K562 (cell line): ENCODE data around the gene DPAGT1. TPM values are rescaled to one million over a fixed set of nuclear protein-coding genes. Genes with fewer than 3 reads are reported as not detected.

Experiments used
- ARID3B ChIP-seq: fragments of 250-450 bp; sonication (Bioruptor Pico); IDR thresholded peaks from 2 replicates; pipeline ENCODE4 v1.4.0; 2020; ENCODE audit warnings: borderline replicate concordance
- CREB3 ChIP-seq: fragments of 450-650 bp; conservative IDR thresholded peaks from 2 replicates; pipeline ENCODE4 v1.6.1; 2016; ENCODE audit warnings: missing genetic modification characterization, low read depth, mild to moderate bottlenecking, missing compliant biosample characterization, moderate library complexity
- E2F8 ChIP-seq: fragments of 450-650 bp; IDR thresholded peaks from 2 replicates; pipeline ENCODE4 v1.7.1; 2018; ENCODE audit warnings: mild to moderate bottlenecking, low read depth; ENCODE audit not compliant: partially characterized antibody
- HBP1 ChIP-seq: fragments of 450-650 bp; formaldehyde crosslinking; IDR thresholded peaks from 2 replicates; pipeline ENCODE4 v1.4.0; 2022; ENCODE audit warnings: missing genetic modification characterization
- KAT8 ChIP-seq: fragments of 450-650 bp; IDR thresholded peaks from 2 replicates; pipeline ENCODE4 v1.6.1; 2016; ENCODE audit warnings: low read depth, mild to moderate bottlenecking
- PHB ChIP-seq: fragments of 250-450 bp; sonication (Bioruptor Pico); IDR thresholded peaks from 2 replicates; pipeline ENCODE4 v1.5.0; 2021
- SMAD4 ChIP-seq: fragments of 250-450 bp; sonication (Bioruptor Pico); conservative IDR thresholded peaks from 2 replicates; pipeline ENCODE4 v1.8.0; 2021; ENCODE audit warnings: inconsistent platforms, mild to moderate bottlenecking, moderate library complexity
- TAF1 ChIP-seq: IDR thresholded peaks from 2 replicates; pipeline ENCODE4 v1.6.1; 2011; ENCODE audit warnings: mild to moderate bottlenecking, low read length, moderate library complexity; ENCODE audit not compliant: insufficient read depth, control insufficient read depth, severe bottlenecking; ENCODE audit errors: extremely low read depth
- U2AF2 ChIP-seq: fragments of 200-400 bp; formaldehyde crosslinking; optimal IDR thresholded peaks from 2 replicates; pipeline ENCODE3; 2017; ENCODE audit warnings: low read depth, mild to moderate bottlenecking, low read length
- ZNF551 ChIP-seq: fragments of 250-450 bp; sonication (Bioruptor Pico); IDR thresholded peaks from 2 replicates; pipeline ENCODE4 v1.5.0; 2021; ENCODE audit warnings: mild to moderate bottlenecking, moderate library complexity
- polyA plus RNA-seq, 8 experiments: library from polyadenylated mRNA; depleted of rRNA in 4 of 8; stranded (reverse) in 5 of 8; unstranded in 3 of 8; fragments of >200 nt; fragmentation: Nextera tagmentation in 2 of 8; fragmentation: Illumina TruSeq in 1 of 8; extraction: Ambion mirVana in 2 of 8; extraction: Trizol in 1 of 8; gene quantifications; 2 replicates each; pipeline versions ENCODE4 v1.2.1 to v1.2.3, GENCODE V29; 2011 to 2014; ENCODE audit warnings: inconsistent platforms in 1 of 8, missing spikeins in 1 of 8
- total RNA-seq, 7 experiments: library from RNA; depleted of rRNA in 6 of 7; stranded (reverse); fragments of >200 nt in 6 of 7; fragmentation: Illumina TruSeq in 2 of 7; extraction: Trizol in 2 of 7; gene quantifications; 2 replicates each; pipeline versions ENCODE4 v1.2.1 to v1.2.3, GENCODE V29; 2011 to 2021; ENCODE audit warnings: low replicate concordance in 1 of 7
- TF ChIP-seq, protein P1 (sequence below): sonication (generic); formaldehyde crosslinking; IDR thresholded peaks from 2 replicates; pipeline ENCODE4 v1.8.0; 2022; ENCODE audit warnings: mild to moderate bottlenecking, missing genetic modification reagents
- TF ChIP-seq, protein P2 (sequence below): sonication (generic); formaldehyde crosslinking; IDR thresholded peaks from 2 replicates; pipeline ENCODE4 v1.8.1; 2023; ENCODE audit warnings: mild to moderate bottlenecking, missing genetic modification reagents

Gene DPAGT1
- total and polyA plus RNA-seq, 9 of the 15 experiments (the other 6 are each of a cell fraction or from before 2014, with no cell fraction given) = 29.9 to 135 (median 85.0) TPM

DNA sequence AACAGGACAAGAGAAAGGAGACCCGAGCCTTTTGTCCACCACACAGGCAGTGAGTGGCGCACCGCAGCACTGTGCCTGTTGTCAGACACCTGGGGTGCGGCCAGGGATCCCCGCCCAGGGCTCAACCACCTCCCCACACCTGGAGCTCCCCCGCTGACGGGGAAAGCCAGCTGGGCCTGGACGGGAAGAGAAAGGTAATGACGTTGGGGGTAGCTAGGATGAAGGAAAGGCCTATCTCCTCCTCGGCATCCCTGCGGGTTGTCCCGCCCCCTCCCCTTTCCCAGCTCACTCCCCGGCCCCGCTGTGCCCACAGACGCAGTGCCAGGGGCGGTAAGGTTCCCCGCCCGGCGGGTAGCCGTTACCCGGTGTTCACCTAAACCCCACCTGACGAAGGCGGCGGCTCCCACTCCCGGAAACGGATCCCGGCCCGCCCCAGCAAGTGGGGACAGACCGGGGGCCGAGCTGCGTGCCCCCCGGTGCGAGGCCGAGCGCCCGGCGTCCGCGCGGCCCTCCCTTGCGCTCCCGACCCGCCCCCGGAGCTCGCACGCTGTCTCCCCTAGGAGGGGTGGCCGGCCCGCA is 45.1 kb downstream of the DPAGT1 start (continued):
- TF ChIP-seq PHB (CRISPR knock-in tag) (peak; percentile 13; the same call in 1 of the 2 replicates), SMAD4 (no peak; the same call in none of the 2 replicates), E2F8 (no peak), CREB3 (tag) (no peak), U2AF2 (no peak), ZNF551 (CRISPR knock-in tag) (no peak), ARID3B (CRISPR knock-in tag) (no peak), TAF1 (no peak), HBP1 (CRISPR knock-in tag) (no peak), KAT8 (no peak)
- TF ChIP-seq, protein P1, sequence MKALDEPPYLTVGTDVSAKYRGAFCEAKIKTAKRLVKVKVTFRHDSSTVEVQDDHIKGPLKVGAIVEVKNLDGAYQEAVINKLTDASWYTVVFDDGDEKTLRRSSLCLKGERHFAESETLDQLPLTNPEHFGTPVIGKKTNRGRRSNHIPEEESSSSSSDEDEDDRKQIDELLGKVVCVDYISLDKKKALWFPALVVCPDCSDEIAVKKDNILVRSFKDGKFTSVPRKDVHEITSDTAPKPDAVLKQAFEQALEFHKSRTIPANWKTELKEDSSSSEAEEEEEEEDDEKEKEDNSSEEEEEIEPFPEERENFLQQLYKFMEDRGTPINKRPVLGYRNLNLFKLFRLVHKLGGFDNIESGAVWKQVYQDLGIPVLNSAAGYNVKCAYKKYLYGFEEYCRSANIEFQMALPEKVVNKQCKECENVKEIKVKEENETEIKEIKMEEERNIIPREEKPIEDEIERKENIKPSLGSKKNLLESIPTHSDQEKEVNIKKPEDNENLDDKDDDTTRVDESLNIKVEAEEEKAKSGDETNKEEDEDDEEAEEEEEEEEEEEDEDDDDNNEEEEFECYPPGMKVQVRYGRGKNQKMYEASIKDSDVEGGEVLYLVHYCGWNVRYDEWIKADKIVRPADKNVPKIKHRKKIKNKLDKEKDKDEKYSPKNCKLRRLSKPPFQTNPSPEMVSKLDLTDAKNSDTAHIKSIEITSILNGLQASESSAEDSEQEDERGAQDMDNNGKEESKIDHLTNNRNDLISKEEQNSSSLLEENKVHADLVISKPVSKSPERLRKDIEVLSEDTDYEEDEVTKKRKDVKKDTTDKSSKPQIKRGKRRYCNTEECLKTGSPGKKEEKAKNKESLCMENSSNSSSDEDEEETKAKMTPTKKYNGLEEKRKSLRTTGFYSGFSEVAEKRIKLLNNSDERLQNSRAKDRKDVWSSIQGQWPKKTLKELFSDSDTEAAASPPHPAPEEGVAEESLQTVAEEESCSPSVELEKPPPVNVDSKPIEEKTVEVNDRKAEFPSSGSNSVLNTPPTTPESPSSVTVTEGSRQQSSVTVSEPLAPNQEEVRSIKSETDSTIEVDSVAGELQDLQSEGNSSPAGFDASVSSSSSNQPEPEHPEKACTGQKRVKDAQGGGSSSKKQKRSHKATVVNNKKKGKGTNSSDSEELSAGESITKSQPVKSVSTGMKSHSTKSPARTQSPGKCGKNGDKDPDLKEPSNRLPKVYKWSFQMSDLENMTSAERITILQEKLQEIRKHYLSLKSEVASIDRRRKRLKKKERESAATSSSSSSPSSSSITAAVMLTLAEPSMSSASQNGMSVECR (CRISPR knock-in tag) = peak; percentile 51
- TF ChIP-seq, protein P2, sequence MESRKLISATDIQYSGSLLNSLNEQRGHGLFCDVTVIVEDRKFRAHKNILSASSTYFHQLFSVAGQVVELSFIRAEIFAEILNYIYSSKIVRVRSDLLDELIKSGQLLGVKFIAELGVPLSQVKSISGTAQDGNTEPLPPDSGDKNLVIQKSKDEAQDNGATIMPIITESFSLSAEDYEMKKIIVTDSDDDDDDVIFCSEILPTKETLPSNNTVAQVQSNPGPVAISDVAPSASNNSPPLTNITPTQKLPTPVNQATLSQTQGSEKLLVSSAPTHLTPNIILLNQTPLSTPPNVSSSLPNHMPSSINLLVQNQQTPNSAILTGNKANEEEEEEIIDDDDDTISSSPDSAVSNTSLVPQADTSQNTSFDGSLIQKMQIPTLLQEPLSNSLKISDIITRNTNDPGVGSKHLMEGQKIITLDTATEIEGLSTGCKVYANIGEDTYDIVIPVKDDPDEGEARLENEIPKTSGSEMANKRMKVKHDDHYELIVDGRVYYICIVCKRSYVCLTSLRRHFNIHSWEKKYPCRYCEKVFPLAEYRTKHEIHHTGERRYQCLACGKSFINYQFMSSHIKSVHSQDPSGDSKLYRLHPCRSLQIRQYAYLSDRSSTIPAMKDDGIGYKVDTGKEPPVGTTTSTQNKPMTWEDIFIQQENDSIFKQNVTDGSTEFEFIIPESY (CRISPR knock-in tag) = 0 out of 2 replicates have a peak, but pooled peaks have one; percentile 24
